ENCODE measurements around the gene LTBP3.
A peak's percentile ranks its signal among the peaks of the same experiment; 100 is the strongest.
"Not testable (repeated sequence)": the region's sequence is repeated elsewhere in the genome, so short reads cannot be mapped to it uniquely, and the experiment has no call there.

LTBP3 gene

DNA sequence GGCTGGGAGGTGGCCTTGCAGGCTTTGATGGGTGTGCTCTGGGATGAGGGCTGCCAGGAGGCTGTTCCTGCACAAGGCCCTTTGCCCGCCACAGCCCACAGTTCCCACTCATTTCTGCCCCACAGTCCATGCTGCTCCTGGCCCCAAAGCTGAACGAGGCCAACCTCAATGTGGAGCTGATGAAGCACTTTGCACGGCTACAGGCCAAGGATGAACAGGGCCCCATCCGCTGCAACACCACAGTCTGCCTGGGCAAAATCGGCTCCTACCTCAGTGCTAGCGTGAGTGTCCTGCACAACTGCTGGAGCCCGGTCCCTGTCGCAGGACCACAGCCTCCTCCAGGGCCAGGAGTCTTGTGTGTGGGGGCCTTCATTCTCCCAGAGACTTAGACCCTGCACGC is 23.1 kb downstream of the LTBP3 start:
- DNase-seq = no peak

DNA sequence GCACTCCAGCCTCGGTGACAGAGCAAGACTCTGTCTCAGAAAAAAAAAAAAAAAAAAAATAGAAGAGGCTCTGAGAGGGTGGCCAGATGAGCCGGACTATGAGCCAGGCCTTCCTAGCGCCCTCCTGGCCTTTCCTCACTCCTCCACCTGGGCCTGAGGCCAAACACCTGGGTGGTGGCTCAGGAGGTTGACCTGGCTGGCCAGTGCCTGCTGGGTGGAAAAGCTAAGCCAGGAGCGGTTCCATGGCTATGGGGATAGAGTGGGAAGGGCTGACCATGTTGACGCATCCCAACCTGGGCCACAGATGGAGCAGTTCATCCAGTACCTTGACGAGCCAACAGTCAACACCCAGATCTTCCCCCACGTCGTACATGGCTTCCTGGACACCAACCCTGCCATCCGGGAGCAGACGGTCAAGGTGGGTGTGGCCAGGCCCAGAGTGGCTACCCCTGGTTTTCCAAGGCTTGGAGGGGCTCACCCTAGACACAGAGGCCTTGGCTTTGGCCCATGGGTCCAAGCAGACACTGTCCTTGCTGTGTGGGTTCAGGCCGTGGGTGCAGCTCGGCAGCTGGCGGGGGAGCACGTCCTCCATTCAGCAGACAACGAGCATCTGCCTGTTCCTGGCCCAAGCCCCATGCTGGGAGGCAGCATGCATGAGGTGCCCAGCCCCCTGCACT is 25.6 kb downstream of the LTBP3 start:
- no peak for DNase-seq

DNA sequence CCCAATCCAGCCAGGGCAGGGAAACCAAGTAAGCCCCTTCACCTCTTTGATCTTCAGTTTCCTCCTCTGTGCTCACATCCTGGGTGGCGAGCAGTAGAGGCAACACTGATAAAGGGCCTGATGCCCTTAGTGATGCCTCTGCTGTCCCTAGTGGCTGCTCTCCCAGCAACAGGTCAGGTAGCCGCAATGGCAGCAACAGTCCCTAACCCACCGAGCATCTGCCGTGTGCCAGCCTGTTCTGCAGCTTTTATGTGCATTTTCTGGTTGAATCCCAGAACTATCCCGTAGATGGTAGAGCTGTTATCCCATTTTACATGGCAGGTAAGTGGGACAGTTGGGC is 28.0 kb downstream of the LTBP3 start:
- no peak for DNase-seq

DNA sequence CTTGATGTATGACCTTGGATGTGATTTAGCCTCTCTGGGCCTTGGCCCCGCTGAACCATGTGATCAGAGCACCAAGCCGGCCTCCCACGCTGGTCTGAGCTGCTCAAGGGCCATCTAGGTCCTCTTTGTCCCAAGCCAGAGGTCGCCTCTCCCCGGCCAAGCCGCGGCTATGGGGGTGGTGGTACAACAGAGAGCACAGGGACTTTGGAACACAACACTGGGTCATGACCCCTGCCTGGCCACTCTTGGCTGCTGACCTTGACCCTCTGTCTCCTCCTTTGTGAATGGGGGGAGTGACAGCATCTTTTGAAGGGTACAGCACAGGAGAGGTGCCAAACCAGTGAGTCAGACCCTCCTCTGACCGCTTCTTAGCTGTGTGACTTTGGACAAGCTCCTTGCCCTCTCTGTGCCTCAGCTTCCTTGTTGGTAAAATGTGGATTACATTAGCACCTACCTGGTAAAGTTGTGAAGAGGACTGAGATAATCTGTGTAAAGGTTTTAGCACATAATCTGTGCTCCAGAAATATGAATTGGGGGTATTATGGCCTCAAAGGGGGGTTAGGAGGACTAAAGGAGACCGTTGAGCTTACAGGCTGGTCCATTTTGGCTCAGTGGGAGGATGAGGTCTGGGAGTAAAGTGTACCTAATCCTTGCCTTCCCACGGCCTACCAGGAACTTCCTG is 28.5 kb downstream of the LTBP3 start:
- DNase-seq = no peak

DNA sequence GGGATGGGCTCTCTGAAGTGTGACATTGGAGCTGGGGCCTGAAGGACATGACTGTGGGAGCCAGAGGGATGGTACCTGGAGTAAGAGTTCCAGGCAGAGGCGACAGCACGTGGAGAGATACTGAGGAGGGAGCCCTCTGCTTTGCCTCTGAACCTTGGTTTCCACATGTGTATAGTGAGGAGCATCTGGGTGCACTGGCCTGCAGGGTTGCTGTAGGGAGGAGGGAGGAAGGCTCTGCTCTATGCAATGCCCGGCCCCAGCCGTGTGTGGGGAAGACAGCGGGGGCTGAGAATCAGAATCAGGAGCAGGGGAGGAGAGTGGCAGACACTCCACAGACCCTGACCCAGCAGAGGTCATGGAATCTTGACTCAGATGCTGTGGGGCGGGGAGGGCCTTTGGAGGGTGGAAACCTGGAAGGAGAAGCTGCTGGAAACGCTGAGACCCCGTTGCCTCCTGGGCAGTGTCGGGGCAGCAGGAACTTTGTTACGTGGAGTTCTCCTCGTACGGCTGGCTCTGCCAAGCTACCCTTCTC is 29.3 kb downstream of the LTBP3 start:
- DNase-seq = no peak

DNA sequence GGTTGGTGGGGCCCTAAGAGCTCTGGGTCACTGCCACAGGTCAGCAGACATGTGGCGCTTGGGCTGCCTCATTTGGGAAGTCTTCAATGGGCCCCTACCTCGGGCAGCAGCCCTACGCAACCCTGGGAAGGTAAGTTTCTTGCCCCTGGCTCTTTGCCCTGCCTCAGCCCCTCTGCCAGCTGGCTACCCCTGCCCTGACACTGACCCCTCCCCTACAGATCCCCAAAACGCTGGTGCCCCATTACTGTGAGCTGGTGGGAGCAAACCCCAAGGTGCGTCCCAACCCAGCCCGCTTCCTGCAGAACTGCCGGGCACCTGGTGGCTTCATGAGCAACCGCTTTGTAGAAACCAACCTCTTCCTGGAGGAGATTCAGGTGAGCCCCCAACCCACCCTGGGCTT is 31.4 kb downstream of the LTBP3 start:
- DNase-seq = no peak

DNA sequence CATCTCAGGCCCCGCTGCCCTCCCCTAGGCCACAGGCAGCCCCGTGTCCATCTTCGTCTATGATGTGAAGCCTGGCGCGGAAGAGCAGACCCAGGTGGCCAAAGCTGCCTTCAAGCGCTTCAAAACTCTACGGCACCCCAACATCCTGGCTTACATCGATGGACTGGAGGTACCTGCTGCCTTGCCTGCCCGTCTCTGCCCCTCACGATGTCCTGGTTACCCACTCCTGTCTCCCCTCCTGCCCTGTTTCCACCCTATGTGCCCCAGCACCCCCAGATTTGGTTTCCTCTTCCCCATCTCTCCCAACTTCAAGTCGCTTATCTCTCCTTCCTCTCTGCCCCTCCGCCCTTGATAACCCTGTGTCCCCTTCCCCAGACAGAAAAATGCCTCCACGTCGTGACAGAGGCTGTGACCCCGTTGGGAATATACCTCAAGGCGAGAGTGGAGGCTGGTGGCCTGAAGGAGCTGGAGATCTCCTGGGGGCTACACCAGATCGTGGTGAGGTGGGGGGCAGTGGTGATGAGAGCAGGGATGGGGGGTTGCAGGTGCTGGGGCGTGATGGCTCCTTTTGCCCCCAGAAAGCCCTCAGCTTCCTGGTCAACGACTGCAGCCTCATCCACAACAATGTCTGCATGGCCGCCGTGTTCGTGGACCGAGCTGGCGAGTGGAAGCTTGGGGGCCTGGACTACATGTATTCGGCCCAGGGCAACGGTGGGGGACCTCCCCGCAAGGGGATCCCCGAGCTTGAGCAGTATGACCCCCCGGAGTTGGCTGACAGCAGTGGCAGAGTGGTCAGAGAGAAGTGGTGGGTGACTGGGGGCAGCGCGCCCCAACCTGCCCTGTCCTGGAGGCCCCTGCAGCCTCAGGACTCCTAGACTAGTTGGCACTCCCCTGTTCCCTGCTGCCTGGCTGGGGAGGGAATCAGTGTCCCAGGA is 32.3 kb downstream of the LTBP3 start:
- DNase-seq = no peak

DNA sequence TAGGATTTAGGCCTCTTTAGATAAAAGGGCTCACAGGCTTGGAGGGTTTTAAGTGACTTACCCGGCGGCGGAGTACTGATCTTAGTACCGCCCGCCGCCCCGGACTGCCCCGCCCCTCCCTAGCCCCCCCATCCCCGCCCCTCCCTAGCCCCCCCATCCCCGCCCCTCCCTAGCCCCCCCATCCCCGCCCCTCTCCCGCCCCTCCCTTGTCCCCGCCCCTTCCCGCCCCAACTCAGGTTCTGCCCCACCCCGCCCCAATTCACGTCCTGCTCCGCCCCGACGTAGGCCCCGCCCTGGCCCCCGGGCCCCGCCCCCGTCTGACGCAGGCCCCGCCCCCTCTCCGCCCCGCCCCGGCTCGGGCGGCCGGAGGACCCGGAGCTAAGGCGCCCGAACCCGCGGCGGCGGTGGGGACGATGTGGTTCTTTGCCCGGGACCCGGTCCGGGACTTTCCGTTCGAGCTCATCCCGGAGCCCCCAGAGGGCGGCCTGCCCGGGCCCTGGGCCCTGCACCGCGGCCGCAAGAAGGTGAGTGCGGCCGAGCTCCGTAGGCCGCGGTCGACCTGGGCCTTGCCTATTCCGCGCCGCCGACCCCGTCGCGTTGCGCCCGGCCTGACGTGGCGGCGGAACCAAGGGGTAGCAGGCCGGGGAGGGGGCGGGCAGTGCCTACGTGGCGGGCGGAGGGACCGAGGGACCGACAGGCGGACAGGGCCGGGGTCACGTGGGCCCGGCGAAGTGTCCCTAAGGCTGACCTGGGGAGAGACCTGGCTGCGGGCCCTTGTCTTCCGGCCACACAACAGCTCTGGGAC is 33.2 kb downstream of the LTBP3 start, which contains the start of gene SCYL1:
SCYL1 (plus strand) TSS at position 343 of the 805 bp plus-strand sequence; CDS start at position 414, 71 bp downstream.
- DNase-seq = peak; percentile 79

DNA sequence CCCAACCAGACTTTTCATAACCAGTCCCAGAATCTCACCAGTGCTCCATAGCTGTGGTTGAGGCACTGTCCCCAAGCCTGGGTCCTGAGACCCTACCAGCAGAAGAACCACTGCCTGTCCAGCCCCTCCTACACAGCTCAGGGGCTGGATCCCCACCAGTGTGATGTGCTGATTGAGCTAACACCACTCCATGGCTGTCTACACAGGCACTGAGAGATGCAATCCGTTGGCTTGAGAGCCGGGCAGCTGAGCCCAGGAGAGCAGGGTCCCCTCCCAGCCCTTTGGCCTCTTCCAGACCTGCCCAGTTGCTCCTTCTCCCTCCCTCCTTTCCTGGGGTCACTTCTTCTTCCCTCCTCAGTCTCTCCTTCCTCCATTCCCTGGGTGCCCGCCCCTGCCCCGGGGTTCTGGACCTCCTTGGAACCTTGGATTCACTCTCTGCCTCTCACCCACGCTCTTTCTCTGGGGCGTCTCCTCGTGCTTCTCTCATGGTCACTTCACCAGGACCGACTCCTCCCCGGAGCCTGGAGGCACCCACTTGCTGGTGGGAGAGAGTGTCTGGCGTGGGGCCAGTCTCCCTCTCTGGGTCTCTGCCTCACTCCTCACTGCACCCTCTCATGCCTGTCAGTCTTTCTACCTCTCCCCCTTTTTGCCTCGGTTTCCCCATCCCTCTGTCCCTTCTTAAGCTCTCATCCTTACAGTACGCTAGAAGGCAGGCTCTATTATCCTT is 34.0 kb downstream of the LTBP3 start:
- DNase-seq = no peak

DNA sequence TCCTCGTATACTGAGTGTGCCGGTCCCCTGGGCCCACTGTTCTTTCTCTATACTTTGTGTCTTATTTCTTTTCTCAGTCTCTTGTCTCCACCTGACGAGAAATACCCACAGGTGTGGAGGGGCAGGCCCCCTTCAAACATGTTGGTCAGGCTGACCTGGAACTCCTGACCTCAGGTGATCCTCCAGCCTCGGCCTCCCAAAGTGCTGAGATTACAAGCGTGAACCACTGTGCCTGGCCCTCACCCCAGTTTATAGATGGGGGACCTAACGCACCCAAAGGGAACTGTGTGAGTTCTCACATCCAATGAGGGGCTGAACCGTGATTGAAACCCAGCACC is 34.6 kb downstream of the LTBP3 start:
- not testable (repeated sequence) for DNase-seq

DNA sequence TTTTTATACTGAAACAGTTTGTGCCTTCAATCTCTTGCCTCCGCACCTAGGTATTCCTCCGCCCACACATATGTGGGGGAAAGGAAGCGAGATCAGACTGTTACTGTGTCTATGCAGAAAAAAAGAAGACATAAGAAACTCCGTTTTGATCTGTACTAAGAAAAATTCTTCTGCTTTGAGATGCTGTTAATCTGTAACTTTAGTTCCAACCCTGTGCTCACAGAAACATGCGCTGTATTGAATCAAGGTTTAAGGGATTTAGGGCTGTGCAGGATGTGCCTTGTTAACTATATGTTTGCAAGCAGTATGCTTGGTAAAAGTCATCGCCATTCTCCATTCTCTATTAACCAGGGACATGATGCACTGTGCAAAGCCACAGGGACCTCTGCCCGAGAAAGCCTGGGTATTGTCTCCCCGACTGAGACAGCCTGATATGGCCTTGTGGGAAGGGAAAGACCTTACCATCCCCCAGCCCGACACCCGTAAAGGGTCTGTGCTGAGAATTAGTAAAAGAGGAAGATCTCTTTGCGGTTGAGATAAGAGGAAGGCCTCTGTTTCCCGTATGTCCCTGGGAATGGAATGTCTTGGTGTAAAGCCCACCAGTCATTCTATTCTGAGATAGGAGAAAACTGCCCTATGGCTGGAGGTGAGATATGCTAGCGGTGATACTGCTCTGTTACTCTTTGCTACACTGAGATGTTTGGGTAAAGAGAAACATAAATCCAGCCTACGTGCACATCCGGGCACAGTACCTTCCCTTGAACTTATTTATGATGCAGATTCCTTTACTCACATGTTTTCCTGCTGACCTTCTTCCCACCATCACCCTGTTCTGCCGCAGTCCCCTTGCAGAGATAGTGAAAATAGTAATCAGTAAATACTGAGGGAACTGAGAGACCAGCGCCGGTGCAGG is 35.2 kb downstream of the LTBP3 start:
- DNase-seq = peak; percentile 12

DNA sequence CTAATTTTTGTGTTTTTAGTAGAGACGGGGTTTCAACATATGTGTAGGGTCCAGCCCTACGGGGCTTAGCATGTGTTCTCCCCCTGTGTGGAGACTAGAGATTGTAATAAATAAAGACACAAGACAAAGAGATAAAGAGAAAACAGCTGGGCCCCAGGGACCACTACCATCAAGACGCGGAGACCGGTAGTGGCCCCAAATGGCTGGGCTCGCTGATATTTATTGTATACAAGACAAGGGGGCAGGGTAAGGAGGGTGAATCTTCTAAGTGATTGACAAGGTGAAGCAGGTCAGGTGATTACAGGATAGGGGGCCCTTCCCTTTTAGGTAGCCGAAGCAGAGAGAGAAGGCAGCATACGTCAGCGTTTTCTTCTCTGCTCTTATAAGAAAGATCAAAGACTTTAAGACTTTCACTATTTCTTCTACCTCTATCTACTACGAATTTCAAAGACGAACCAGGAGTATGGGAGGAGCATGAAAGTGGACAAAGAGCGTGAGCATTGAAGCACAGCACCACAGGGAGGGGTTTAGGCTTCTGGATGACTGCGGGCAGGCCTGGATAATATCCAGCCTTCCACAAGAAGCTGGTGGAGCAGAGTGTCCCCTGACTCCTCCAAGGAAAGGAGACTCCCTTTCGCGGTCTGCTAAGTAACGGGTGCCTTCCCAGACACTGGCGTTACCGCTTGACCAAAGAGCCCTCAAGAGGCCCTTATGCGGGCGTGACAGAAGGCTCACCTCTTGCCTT is 36.2 kb downstream of the LTBP3 start:
- peak; percentile 12 for DNase-seq

DNA sequence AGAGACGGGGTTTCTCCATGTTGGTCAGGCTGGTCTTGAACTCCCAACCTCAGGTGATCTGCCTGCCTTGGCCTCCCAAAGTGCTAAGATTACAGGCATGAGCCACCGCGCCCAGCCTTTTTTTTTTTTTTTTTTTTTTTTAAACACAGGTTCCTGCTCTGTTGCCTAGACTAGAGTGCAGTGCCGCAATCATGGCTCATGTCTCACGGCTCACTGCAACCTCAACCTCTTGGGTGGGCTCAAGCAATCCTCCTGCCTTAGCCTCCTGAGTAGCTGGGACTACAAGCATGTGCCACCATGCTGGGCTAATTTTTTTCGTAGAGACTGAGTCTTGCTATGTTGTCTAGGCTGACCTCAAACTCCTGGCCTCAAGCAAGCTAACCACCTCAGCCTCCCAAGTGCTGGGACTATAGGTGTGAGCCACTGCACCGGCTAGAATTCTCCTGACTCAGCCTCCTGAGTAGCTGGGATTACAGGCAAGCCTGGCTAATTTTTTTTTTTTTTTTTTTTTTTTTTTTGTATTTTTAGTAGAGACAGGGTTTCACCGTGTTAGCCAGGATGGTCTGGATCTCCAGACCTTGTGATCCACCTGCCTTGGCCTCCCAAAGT is 39.1 kb downstream of the LTBP3 start:
- DNase-seq = not testable (repeated sequence)

DNA sequence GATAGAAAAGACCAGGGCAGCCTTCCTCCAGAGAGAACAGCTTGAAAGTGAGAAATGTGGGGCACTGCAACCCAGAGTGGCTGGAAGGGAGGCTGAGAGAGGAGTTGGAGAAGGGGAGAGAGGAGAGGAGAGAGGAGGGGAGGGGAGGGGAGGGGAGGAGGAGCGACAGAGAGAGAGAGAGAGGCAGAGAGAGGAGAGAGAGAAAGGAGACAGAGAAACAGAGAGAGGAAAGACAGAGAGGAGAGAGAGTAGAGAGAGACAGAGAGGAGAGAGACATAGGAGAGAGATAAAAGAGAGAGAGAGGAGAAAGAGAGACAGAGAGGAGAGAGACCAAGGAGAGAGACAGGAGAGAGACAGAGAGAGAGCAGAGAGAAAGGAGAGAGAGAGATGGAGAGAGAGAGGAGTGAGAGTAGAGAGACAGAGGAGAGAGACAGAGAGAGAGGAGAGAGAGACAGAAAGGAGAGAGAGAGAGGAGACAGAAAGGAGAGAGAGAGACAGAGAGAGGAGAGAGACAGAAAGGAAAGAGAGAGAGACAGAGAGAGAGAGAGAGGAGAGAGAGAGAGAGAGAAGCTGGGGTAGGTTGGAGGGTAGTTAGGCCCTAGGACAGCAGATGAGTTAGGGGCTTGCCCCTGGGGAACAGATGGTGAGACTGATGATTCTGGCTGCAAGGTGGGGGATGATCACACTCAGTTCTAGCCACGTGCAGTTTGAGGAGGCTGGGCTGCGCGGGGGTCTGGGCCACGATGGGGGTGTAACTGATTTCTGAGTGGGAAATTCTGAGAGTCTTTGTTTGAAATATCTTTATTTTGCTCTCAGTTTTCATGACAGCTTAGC is 41.8 kb downstream of the LTBP3 start:
- no peak for DNase-seq

DNA sequence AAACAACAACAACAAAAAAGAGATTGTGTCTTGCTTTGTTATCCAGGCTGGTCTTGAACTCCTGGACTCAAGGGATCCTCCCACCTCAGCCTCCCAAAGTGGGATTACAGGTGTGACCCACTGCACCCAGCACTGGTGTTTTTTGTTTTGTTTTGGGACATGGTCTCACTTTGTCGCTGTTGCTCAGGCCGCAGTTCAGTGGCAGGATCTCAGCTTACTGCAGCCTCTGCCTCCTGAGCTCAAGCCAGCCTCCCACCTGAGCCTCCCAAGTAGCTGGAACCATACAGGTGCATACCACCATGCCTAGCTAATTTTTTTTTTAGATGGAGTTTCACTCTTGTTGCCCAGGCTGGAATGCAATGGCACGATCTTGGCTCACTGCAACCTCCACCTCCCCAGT is 45.8 kb downstream of the LTBP3 start:
- DNase-seq = not testable (repeated sequence)

DNA sequence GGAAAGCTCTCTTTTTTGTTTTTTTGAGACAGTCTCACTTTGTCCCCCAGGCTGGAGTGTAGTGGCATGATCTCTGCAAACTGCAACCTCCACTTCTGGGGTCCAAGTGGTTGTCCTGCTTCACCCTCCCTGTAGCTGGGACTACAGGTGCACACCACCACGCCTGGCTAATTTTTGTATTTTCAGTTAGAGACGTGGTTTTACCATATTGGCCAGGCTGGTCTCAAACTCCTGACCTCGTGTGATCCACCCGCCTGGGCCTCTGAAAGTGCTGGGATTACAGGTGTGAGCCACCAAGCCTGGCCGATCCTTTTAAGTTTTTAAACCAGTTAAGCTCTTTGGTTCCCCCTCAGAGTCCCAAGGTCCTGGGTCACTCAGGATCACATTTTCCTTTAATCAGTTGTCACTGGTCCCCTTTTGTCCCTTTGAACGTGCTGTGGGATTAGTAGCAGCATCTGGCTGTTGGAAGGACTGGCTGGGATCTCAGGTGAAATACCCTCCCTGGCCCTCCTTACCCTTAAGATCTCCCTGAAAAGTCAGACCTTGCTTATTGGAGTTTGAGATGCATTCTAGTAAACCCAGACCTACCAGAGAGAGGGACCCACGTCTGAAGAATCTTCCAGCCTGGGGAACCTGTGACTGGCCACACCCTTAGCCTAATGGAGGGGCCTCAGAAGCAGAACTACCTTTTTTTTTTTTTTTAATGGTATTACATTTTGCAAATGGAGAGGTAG is 51.2 kb downstream of the LTBP3 start:
- peak; percentile 22 for DNase-seq

DNA sequence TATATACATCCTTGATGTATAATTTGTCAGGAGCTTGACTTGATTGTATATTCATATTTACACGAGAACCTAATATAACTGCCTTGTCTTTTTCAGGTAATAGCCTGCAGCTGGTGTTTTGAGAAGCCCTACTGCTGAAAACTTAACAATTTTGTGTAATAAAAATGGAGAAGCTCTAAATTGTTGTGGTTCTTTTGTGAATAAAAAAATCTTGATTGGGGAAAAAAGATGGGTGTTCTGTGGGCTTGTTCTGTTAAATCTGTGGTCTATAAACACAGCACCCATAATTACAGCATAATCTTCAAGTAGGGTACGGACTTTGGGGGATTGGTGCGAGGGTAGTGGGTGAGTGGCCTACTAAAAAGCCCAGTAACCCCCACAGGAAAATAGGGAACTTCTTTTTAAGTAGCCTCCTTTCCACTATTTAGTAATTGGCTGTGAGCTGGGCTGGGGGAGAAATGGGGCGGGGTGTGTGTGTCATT is 51.8 kb downstream of the LTBP3 start:
- no peak for DNase-seq
